Measurements from ENCODE around the gene SLC2A5.

GRCh38 chr1:9112961-9113880, 43.8 kb upstream of the SLC2A5 start:
- TF ChIP-seq CTCF (IDR thresholded peaks at IDR 0.05) (no peak), POLR2A (IDR thresholded peaks at IDR 0.05) (no peak), EP300 (IDR thresholded peaks at IDR 0.05) (no peak), POLR2AphosphoS5 (IDR thresholded peaks at IDR 0.05) (no peak)
